Fibroblast of pulmonary artery (primary cell): ENCODE results near the gene CCDC136.

Source experiments
- DNase-seq: peaks from one replicate; pipeline ENCODE4 v3.0.0-alpha.2; 2010; ENCODE audit warnings: low read depth
- H3K4me3 ChIP-seq: replicated peaks from 2 replicates; pipeline ENCODE4 v1.5.1; 2011; ENCODE audit warnings: low read depth, mild to moderate bottlenecking, control low read depth, low read length, moderate library complexity
- TF ChIP-seq, protein P1 (sequence below): IDR thresholded peaks from 2 replicates; pipeline ENCODE4 v1.5.1; 2011; ENCODE audit warnings: mild to moderate bottlenecking, control low read depth, low read length, inconsistent platforms; ENCODE audit errors: missing control alignments

Gene CCDC136

DNA sequence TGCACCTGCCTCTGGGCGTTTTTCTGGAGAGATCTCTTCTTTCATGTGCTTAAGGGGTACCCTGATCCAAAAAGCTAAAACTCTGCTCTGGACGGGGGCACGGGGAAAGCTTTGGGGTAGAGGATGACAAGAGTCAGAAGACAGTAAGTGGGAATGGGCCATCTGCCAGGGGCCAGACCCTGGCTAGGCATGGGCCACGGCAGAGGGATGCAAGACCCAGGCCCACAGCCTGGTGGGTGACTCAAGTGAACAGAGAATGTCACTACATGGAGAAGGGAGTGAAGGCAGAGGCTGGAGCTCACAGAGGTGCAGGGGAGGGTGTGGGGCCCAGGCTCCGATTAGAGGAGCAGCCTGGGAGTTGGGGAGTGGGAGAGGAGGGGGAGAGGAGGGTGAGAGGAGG is 53.7 kb downstream of the CCDC136 start:
- no peak overlapping the region for H3K4me3 ChIP-seq
- DNase-seq: no peak
- TF ChIP-seq, protein P1, sequence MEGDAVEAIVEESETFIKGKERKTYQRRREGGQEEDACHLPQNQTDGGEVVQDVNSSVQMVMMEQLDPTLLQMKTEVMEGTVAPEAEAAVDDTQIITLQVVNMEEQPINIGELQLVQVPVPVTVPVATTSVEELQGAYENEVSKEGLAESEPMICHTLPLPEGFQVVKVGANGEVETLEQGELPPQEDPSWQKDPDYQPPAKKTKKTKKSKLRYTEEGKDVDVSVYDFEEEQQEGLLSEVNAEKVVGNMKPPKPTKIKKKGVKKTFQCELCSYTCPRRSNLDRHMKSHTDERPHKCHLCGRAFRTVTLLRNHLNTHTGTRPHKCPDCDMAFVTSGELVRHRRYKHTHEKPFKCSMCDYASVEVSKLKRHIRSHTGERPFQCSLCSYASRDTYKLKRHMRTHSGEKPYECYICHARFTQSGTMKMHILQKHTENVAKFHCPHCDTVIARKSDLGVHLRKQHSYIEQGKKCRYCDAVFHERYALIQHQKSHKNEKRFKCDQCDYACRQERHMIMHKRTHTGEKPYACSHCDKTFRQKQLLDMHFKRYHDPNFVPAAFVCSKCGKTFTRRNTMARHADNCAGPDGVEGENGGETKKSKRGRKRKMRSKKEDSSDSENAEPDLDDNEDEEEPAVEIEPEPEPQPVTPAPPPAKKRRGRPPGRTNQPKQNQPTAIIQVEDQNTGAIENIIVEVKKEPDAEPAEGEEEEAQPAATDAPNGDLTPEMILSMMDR: no peak

DNA sequence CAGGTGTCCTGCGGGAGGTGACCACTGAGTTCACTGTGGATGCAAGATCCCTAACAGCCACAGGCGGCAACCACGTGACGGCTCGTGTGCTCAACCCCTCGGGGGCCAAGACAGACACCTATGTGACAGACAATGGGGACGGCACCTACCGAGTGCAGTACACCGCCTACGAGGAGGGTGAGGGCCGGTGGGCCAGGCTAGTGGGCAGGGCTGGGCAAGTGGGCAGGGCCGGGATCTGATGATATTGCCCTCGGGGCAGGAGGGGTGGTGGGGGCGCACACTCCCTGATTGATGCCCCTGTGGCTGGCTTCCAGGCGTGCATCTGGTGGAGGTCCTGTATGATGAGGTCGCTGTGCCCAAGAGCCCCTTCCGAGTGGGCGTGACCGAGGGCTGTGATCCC is 54.2 kb downstream of the CCDC136 start:
- TF ChIP-seq, protein P1: no peak
- no peak for DNase-seq
- H3K4me3 ChIP-seq: no peak overlapping the region

DNA sequence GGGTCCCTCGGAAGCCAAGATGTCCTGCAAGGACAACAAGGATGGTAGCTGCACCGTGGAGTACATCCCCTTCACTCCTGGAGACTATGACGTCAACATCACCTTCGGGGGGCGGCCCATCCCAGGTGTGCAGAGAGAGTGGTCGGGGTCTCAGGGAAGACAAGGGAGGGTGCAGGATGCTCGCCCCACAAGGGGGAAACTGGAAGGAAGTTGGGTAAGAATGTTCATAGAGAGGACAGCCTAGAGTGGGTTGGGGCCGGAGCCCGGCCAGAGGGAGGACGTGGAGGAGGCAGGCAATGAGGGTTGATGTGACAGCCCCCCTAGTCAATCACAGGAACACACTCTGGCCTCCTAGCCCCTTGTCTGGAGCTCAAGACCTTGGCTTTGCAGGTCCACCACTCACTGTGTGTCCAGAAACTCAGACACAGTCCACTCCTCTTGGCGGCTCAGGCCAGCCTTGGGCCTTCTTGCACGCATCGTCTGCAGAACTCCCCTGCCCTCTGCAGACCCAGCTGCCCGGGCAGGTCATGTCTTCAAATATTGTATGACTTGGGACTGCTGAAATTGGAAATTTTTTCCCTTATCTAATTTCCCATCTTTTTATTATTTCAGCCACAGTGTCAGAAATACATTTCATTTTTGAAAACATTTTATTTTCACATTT is 55.1 kb downstream of the CCDC136 start:
- H3K4me3 ChIP-seq: no peak overlapping the region
- no peak for DNase-seq
- TF ChIP-seq, protein P1: no peak

DNA sequence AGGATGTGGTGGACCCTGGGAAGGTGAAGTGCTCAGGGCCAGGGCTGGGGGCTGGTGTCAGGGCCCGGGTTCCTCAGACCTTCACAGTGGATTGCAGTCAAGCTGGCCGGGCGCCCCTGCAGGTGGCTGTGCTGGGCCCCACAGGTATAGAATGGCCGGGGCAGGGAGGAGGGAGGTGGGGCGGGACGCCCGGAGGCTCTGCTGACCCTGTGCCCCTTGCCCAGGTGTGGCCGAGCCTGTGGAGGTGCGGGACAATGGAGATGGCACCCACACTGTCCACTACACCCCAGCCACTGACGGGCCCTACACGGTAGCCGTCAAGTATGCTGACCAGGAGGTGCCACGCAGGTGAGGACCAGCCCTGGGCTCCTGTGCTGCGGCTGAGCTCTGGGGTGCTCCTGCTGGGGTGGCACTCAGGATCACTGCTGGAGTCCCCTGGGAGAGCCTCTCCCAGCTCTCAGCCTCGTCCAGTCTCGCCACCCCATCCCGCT is 56.0 kb downstream of the CCDC136 start:
- no peak overlapping the region for H3K4me3 ChIP-seq
- DNase-seq: no peak
- TF ChIP-seq, protein P1: no peak

DNA sequence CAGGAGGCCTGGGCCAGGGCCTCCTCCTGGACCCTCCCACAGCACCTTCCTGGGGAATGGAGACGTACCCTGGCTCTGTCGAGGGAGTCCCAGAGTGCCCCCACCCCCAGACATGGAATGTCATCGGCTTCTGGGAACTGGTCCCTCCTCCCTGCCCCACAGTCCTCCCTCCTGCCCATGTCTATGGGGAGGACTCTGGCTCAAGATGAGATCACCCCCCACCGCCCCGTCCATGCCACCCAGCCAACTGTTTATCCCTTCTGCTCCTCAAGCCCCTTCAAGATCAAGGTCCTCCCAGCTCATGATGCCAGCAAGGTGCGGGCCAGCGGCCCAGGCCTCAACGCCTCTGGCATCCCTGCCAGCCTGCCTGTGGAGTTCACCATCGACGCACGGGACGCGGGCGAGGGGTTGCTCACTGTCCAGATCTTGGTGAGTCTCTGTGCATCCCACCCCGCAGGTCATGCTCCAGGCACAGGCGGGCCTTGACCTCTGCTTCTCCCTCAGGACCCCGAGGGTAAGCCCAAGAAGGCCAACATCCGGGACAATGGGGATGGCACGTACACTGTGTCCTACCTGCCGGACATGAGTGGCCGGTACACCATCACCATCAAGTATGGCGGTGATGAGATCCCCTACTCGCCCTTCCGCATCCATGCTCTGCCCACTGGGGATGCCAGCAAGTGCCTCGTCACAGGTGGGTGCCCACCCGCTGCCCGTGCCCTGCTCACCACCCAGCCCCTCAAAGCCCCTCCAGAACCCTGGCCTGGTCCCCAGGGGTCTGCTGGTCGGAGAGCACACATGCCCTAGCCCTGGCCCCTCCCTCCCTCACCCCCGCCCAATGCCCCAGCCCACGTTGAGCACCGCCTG is 56.8 kb downstream of the CCDC136 start:
- TF ChIP-seq, protein P1: no peak
- DNase-seq: no peak
- no peak overlapping the region for H3K4me3 ChIP-seq

DNA sequence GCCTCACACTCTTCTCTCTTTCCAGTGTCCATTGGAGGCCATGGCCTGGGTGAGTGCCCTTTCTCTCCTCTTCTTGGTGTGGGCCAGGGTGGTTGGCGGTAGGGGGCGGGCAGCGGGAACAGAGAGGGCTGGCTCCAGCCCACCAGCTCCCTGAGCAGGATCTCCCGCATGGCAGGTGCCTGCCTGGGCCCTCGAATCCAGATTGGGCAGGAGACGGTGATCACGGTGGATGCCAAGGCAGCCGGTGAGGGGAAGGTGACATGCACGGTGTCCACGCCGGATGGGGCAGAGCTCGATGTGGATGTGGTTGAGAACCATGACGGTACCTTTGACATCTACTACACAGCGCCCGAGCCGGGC is 57.4 kb downstream of the CCDC136 start:
- no peak for DNase-seq
- no peak overlapping the region for H3K4me3 ChIP-seq
- TF ChIP-seq, protein P1: no peak
